Nephron progenitor cell (in vitro differentiated cells): ENCODE results near the gene RAB1A.
A peak's percentile ranks its signal among the peaks of the same experiment; 100 is the strongest.

Experiments
- DNase-seq: peaks from one replicate; pipeline ENCODE4 v3.0.0; 2021
- H3K27ac Mint-ChIP-seq: 2 replicates; pipeline ENCODE4 v1.8.0; 2021; ENCODE audit warnings: mild to moderate bottlenecking, moderate library complexity, mixed read lengths
- H3K27me3 Mint-ChIP-seq: 2 replicates; pipeline ENCODE4 v1.8.0; 2021; ENCODE audit warnings: mild to moderate bottlenecking, low read depth, mixed read lengths; ENCODE audit not compliant: poor library complexity
- H3K36me3 Mint-ChIP-seq: 2 replicates; pipeline ENCODE4 v1.8.0; 2021; ENCODE audit warnings: low read depth, mixed read lengths
- H3K4me1 Mint-ChIP-seq: 2 replicates; pipeline ENCODE4 v1.8.0; 2021; ENCODE audit warnings: mixed read lengths
- H3K4me3 Mint-ChIP-seq: 2 replicates; pipeline ENCODE4 v1.8.0; 2021; ENCODE audit warnings: mild to moderate bottlenecking, moderate library complexity, mixed read lengths
- H3K9me3 Mint-ChIP-seq: 2 replicates; pipeline ENCODE4 v1.8.0; 2021; ENCODE audit warnings: mild to moderate bottlenecking, moderate library complexity, mixed read lengths
- CTCF ChIP-seq: fragments of 200-600 bp; sonication (generic); IDR thresholded peaks from 2 replicates; pipeline ENCODE4 v1.5.0; 2021; ENCODE audit warnings: antibody characterized with exemption

RAB1A gene

GRCh38 chr2:65050931-65051330 lies 79.0 kb downstream of the RAB1A start:
- peaks cover 19% of the 10 kb centered on the region for H3K27me3 Mint-ChIP-seq
- H3K9me3 Mint-ChIP-seq, result peaks cover 30% of the 10 kb centered on the region
- H3K27ac Mint-ChIP-seq, result no peak overlapping the region
- peaks cover 14% of the 10 kb centered on the region for H3K4me1 Mint-ChIP-seq
- DNase-seq, result no peak
- H3K36me3 Mint-ChIP-seq, result peaks cover 48% of the 10 kb centered on the region
- H3K4me3 Mint-ChIP-seq, result no peak overlapping the region
- TF ChIP-seq CTCF, result no peak

GRCh38 chr2:65049010-65049639 lies 80.8 kb downstream of the RAB1A start:
- no peak for DNase-seq
- Mint-ChIP-seq H3K36me3 (peaks cover 65% of the 10 kb centered on the region), H3K4me1 (peaks cover 8% of the 10 kb centered on the region), H3K27ac (no peak overlapping the region), H3K4me3 (no peak overlapping the region), H3K27me3 (peaks cover 11% of the 10 kb centered on the region), H3K9me3 (peaks cover 30% of the 10 kb centered on the region)
- TF ChIP-seq CTCF, result no peak

GRCh38 chr2:65046633-65047407 lies 83.1 kb downstream of the RAB1A start:
- peaks cover 8% of the 10 kb centered on the region for H3K4me1 Mint-ChIP-seq
- H3K27ac Mint-ChIP-seq, result no peak overlapping the region
- TF ChIP-seq CTCF, result no peak
- DNase-seq, result no peak
- no peak overlapping the region for H3K4me3 Mint-ChIP-seq
- H3K27me3 Mint-ChIP-seq, result peaks cover 5% of the 10 kb centered on the region
- H3K36me3 Mint-ChIP-seq, result peaks cover 63% of the 10 kb centered on the region
- peaks cover 26% of the 10 kb centered on the region for H3K9me3 Mint-ChIP-seq

GRCh38 chr2:65045651-65046050 lies 84.3 kb downstream of the RAB1A start:
- Mint-ChIP-seq H3K27ac (no peak overlapping the region), H3K4me3 (no peak overlapping the region), H3K9me3 (peaks cover 22% of the 10 kb centered on the region), H3K27me3 (peaks cover 5% of the 10 kb centered on the region), H3K36me3 (peaks cover 51% of the 10 kb centered on the region), H3K4me1 (peaks cover 8% of the 10 kb centered on the region)
- DNase-seq, result peak; percentile 7
- no peak for TF ChIP-seq CTCF

- DNase-seq, result no peak
- TF ChIP-seq CTCF, result no peak
- Mint-ChIP-seq H3K4me1 (peaks cover 8% of the 10 kb centered on the region), H3K27me3 (peaks cover 5% of the 10 kb centered on the region), H3K27ac (no peak overlapping the region), H3K9me3 (peaks cover 22% of the 10 kb centered on the region), H3K4me3 (no peak overlapping the region), H3K36me3 (peaks cover 51% of the 10 kb centered on the region)
Measured at GRCh38 chr2:65044097-65044735, 85.7 kb downstream of the RAB1A start.
